ENCODE data around the gene PJA1.

PJA1 gene

GRCh38 chrX:69170319-69170718 is 5.1 kb upstream of the PJA1 start:
- DNase-seq: no peak

DNA sequence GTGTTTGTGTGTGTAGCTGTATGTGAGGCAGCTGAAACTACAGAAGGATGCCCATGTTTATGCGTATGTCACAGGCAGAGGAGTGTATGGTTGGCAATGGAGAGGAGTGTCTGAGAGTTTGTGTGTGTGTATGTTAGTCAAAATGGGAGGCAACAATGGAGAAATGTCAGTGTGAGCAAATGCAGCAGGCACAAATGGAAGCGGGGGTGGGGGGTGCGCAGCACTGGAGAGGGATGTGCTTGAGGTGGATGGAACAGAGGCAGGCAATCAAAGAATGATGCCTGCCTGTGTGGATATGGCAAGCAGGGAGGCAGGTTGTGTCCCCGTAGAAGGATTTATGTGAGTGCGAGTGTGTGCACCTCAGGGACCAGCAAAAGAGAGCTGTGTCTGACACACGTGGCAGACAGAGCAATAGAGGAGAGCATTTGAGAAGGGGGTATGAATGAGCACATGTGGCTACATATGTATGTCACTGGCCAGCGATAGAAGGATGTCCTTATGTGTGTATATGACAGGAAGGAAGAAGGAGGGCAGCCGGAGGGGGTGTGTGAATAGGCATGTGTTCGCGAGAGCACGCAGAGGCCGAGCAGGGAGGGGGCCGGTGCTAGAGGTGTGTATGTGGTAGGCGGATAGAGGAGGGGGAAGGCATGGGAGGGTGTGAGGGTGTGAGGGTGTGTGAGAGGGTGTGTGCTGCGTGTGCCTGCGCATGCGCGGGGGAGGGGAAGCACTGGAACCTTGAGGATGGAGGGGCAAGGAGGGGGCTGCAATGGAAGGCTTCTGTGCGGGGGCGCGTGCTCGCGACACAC is 1.1 kb downstream of the PJA1 start:
- DNase-seq: peak; percentile 67

DNA sequence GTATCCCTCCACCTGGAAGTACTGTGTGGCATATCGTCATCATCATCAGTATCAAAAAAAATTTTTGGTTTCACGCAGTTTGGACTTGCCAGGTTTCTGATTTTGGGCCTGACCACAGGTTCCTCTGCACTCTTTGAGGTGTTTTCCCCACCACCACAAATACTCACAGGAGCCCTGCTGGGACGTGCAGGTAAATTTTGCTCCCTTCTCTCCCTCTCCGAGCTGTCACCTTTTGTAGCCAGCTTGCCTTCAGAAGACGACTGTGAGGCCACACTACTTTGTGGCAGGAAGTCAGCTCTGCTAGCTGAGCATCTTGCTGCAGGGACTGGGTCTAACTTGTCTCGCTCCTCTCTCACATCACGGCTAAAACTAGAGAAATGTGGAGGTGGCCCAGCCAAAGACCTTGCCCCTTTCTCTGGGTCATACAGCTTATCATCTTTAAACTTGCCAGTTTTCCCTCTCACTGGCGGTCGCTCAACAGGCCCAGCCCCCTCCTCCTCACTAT is 2.8 kb downstream of the PJA1 start:
- no peak for DNase-seq

GRCh38 chrX:69161786-69162349 is 3.4 kb downstream of the PJA1 start:
- no peak for DNase-seq

DNA sequence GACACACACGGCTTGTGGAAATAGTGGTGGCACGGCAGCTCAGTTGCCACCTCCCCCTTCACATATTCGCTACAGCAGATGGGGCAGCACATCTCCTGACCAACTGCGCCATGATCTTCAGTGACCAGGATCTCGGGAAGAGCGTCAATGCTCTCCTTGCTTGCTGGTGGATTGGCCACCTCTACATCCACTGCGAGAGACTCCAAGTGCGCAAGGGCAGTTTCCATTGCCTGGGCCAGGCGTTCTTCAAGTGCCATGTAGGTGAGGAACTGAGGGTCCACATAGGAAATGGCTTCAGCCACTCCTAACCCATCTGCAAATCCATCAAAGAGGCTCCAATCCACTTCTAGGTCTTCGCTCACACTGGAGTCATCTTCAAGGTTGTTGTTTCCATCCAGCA is 3.9 kb downstream of the PJA1 start:
- DNase-seq: no peak

GRCh38 chrX:69158166-69158980 is 6.9 kb downstream of the PJA1 start:
- no peak for DNase-seq

GRCh38 chrX:69156638-69157037 is 8.6 kb downstream of the PJA1 start:
- DNase-seq: no peak

DNA sequence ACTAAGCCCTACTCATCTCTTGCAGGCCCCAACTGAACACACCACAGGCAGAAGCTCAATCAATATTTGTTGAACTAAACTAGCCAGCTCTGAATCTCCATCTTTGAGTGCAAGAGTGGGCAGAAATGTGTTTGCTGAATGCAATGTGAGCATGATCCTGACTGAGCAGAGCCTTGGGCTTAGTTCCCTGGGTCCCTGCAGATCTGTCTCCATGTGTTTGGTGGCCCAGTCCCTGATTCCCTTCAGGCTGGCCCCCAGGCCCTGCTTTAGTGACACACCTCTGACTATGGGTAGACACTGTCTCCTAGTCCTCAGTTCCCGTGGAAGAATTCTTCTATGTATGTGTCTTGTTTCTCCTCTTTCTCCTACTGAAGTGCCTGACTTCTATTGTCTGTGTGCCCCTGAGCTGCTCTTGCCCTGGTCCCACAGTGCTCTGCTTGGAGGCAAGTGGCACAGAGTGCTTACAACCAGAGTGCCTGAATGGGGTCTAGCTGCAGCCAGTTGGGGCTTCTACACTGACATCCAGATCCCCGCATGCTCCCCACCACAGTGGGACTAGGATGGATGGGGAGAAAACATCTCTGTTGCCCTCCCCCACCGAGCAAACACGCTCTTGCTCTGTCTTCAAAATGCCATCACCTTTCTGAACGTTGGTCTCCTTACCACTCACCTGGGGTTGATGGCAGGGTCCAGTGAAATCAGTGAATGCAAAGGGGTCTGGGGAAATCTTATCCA is 9.3 kb downstream of the PJA1 start:
- no peak for DNase-seq

DNA sequence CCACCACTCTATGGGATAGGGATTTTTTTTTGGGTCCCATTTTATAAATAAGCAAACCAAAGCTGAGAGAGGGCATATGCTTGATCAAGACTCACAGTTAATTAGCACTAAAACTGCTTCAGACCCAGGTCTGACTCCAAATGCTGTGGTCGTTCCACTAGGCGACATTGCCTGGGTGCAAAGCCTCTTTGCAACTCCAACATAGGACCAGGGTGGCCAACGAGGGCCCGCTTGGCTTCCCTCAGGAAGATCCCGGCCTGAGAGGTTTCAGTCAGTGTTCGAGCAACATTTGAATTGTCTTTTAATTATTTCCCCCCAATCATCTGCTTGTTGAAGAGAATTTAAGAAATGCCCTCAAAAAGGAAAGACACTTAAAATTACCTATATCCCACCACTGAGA is 11.2 kb downstream of the PJA1 start:
- DNase-seq: no peak

- DNase-seq: peak; percentile 76
These were observed 12.1 kb downstream of the PJA1 start for GRCh38 chrX:69153060-69153730.

GRCh38 chrX:69152417-69152841 is 12.8 kb downstream of the PJA1 start:
- DNase-seq: no peak

GRCh38 chrX:69151866-69152284 is 13.4 kb downstream of the PJA1 start:
- DNase-seq: no peak

- no peak for DNase-seq
These were observed 14.8 kb downstream of the PJA1 start for GRCh38 chrX:69150281-69150960.

DNA sequence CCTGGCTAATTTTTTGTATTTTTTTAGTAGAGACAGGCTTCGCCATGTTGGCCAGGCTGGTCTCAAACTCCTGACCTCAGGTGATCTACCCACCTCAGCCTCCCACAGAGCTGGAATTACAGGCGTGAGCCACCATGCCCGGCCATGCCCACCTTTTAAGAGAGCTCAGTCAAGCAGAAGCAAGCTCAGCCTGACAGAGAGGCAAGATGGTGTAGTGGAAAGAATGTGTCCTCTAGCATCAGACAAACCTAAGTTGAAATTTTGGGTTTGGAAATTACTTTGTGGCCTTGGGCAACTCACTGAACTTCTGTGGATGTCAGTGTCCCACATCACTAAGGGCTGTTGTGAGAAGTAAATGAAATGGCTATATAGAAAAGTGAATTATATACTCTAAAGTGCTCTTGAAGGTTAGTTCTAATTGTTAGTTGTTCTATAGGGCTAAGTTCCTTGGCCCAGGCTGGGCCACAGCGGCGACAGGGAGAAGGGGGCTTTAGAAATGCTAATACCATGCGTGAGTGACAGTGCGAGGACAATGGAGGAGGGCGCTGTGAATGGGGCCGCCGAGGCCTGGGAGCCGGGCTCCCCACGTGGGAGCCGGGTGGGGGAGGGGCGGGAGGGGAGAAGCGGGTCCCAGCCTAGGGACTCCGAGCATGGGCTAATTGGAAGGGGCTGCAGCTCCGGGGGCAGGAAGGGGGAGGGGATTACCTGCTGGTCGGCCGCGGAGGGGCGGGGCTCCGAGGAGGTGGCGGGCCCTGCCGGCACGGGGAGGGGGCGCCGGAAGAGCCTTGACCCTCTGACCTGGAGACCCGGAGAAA is 15.6 kb downstream of the PJA1 start:
- no peak for DNase-seq

DNA sequence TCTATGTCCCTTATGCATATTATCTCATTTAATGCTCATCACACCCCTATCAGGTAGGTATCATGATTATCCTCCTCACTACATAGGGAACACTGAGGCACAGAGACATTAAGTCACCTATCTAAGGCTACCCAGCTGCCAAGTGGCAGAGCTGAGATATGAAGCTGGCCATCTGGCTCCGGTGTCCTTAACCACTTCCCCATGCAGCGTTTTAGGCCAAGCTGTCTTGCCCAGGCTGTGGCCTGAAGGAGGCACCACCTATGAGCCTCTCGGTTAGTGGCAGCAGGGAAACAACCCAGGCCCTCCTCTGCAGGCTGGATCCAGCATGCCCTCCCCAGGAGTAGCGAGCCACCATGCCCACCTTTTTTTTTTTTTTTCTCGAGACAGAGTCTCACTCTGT is 16.3 kb downstream of the PJA1 start:
- no peak for DNase-seq

DNA sequence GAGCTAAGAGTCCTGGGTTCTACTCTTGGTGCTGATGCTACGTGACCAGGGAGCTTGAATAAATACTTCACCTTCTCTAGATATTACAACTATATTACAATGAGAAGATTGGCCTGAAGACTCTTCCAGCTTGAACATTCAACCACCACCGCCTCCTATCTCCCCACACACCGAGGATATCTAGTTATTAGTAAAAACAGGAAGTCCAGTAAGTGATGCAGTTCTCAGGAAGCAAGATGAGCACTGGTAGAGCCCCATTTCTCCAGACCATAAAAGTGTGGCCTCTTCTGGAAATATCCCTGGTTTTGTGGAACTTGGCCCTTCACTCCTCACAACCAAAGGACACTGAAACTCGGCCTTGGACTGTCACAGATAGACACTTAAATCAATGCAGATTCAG is 18.5 kb downstream of the PJA1 start:
- no peak for DNase-seq

GRCh38 chrX:69145714-69146113 is 19.5 kb downstream of the PJA1 start:
- DNase-seq: no peak

DNA sequence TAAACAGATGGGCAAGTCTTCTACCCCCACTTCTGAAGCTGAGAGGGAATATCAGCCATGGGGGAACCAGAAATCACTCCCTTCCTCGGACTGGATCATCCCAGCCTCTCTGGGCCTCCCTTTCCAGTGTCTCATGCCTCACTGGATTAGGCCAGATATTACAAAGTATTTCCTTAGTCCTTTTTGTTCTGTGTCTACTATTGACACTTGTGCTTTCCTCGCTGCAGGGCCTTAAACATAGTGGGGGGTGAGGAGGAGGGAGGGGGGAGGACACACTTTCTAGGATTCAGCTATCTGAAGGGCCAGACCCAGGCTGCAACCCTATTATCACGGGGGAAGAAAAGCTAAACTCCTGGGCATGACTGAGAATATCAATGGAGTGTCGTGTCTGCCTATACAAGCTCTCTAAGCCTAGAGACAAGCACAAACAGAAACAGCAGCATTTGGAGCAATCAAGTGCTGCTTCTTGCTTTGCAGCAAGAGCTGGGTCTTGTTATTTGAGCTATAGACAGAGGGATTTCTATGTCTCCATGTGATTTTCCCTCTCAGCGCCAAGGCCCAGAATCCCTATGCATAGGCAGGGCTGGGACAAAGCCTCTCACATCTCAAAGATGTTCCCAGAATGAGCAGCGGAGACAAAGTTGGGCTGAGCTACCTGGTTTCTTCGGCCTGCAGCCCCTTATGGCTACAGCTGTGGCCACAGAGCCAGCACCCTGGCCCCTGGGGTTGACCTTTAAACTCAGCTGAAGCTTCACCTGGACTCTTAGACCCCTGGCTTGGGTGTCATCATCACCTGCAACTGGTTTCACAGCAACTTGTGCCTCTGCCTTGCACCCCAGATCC is 20.2 kb downstream of the PJA1 start:
- no peak for DNase-seq

GRCh38 chrX:69143530-69143929 is 21.7 kb downstream of the PJA1 start:
- DNase-seq: no peak

All from left hindlimb (tissue), 1 donor.